ENCODE results near the gene PBX1. TPM values are rescaled to one million over a fixed set of nuclear protein-coding genes. Genes with fewer than 3 reads are reported as not detected.

Gene PBX1
- total and polyA plus RNA-seq, 2 of the 4 experiments (the other 2 are of a cell fraction), result 13.9 to 17.9 TPM

DNA sequence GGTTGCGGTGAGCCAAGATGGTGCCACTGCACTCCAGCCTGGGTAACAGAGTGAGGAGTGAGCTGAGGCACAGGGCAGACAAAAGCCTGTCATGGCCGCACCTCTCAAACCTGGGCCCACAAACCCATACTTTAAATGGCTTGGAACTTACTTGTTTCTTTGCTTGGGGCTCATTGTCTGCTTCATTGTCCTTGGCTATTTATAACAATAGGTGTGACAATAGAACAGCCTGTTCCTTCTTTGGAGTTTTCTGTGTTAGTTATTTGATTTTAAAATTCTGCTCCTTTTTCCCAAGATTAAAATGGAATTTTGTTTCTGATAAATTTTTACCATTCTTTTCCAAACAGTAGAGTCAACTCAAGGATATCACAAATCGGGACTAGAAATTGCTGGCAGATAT is 94.7 kb downstream of the PBX1 start:
- Histone ChIP-seq H2BK120ac (ENCODE audit: low read depth, low read length) (no peak overlapping the region), H3K18ac (ENCODE audit: low read depth, low read length) (no peak overlapping the region), H3K4me2 (ENCODE audit: low read depth, low read length) (no peak overlapping the region), H2AK5ac (ENCODE audit: low read depth, low read length) (no peak overlapping the region), H4K91ac (ENCODE audit: insufficient read depth, low read depth, low read length) (no peak overlapping the region), H3K27ac (ENCODE audit: insufficient read depth, low read length) (no peak overlapping the region), H3K27me3 (ENCODE audit: control insufficient read depth, insufficient read depth, low read length) (no peaks in the 10 kb centered on the region), H2BK15ac (ENCODE audit: low read depth, low read length) (no peak overlapping the region), H3K9me1 (ENCODE audit: insufficient read depth, low read length) (peaks cover 7% of the 10 kb centered on the region; the same call in 1 of the 2 replicates), H3K9me3 (ENCODE audit: control insufficient read depth, insufficient read depth, low read length) (no peaks in the 10 kb centered on the region), H2AK9ac (replicated peaks; ENCODE audit: low read depth, low read length, poor library complexity) (no peak overlapping the region), H2BK20ac (ENCODE audit: low read depth, low read length) (no peak overlapping the region), H3K9ac (ENCODE audit: low read depth, low read length) (no peak overlapping the region), H2BK5ac (ENCODE audit: low read depth, low read length, poor library complexity, severe bottlenecking) (no peak overlapping the region), H3K4ac (ENCODE audit: low read depth, low read length) (no peak overlapping the region), H4K20me1 (ENCODE audit: insufficient read depth, low read length) (peaks cover 6% of the 10 kb centered on the region; the same call in 1 of the 2 replicates), H4K5ac (ENCODE audit: low read depth, low read length) (no peak overlapping the region), H3K56ac (ENCODE audit: extremely low read depth, insufficient read depth, low read length) (no peak overlapping the region), H3K23ac (ENCODE audit: low read depth, low read length) (no peak overlapping the region), H4K8ac (ENCODE audit: low read depth in 2 of 2, low read length in 2 of 2) (no peak overlapping the region), H3K79me1 (ENCODE audit: low read depth in 1 of 2, low read length in 2 of 2) (peaks cover 2 to 7% of the 10 kb centered on the region in 2 experiments; a peak in 1 of 4 replicates), H3K4me3 (ENCODE audit: insufficient read depth, low read depth, low read length) (no peak overlapping the region), H3K36me3 (ENCODE audit: control insufficient read depth, insufficient read depth, low read length) (no peaks in the 10 kb centered on the region), H3K14ac (replicated peaks; ENCODE audit: low read depth, low read length) (no peak overlapping the region), H3K4me1 (ENCODE audit: control insufficient read depth, insufficient read depth, low read length) (peaks cover 6% of the 10 kb centered on the region; the same call in 1 of the 2 replicates), H2AFZ (replicated peaks; ENCODE audit: low read length, poor library complexity) (no peak overlapping the region)
- BruUV-seq (replicated peaks), result no TSS peak
- in situ Hi-C loops (cut with MboI; ENCODE audit: low sequenced_read_pairs) (no loop called here), intact Hi-C loops (cut with micrococcal nuclease) (no loop called here), dilution Hi-C loops (cut with HindIII; ENCODE audit: low sequenced_read_pairs, unreplicated experiment) (no loop called here)
- no CpG with 5 or more reads among the region's 3 CpGs for WGBS, 2 experiments (ENCODE audit: extremely low coverage in 2 of 2, insufficient read length in 1 of 2)
- DNase-seq, result no peak
- CTCF ChIA-PET, result no interaction called here
- POLR2A ChIA-PET (ENCODE audit: unreplicated experiment), result no interaction called here
- ATAC-seq (ENCODE audit: low read depth), result no peak
- TF ChIP-seq, protein P1, sequence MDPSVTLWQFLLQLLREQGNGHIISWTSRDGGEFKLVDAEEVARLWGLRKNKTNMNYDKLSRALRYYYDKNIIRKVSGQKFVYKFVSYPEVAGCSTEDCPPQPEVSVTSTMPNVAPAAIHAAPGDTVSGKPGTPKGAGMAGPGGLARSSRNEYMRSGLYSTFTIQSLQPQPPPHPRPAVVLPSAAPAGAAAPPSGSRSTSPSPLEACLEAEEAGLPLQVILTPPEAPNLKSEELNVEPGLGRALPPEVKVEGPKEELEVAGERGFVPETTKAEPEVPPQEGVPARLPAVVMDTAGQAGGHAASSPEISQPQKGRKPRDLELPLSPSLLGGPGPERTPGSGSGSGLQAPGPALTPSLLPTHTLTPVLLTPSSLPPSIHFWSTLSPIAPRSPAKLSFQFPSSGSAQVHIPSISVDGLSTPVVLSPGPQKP (IDR thresholded peaks at IDR 0.05; ENCODE audit: borderline replicate concordance, low read depth, low read length), result no peak
- TF ChIP-seq USF2 (IDR thresholded peaks at IDR 0.05; ENCODE audit: low read depth, low read length) (no peak), POLR2A (IDR thresholded peaks at IDR 0.05; ENCODE audit: low read depth, low read length) (no peak), RAD21 (IDR thresholded peaks at IDR 0.05; ENCODE audit: low read length) (no peak), MAZ (IDR thresholded peaks at IDR 0.05; ENCODE audit: borderline replicate concordance, low read depth, low read length) (no peak), CTCF (conservative IDR thresholded peaks at IDR 0.05; ENCODE audit: low read depth, low read length) (no peak)
